22Rv1 (cell line): Measurements from ENCODE around the gene SLC39A9.

Experiments used
- ZFX ChIP-seq: fragments of 450-650 bp; IDR thresholded peaks from 2 replicates; pipeline ENCODE4 v1.6.1; 2017; ENCODE audit warnings: antibody characterized with exemption, borderline replicate concordance
- TF ChIP-seq, protein P1 (sequence below): fragments of 450-650 bp; IDR thresholded peaks from 2 replicates; pipeline ENCODE4 v1.5.1; 2017; ENCODE audit warnings: mild to moderate bottlenecking

DNA sequence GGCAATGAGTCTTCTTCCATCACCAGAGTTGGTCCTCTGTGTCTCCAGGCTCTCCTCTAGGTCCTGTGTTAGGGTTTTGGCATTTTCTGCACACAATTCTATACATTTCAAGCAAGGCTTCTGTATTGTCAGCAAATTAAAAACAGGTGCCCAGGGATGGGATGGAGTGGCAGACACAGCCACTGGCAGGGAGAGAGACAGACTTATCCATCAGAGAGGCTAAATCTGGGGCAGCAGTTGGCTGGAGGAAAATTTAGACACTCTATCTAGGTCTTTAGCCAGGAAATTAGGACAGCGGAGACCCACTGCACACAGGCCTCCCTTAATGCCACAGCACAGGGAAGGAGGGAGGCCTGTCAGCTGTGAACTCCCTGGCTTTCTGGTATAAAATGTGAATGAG lies 106.3 kb downstream of the SLC39A9 start:
- TF ChIP-seq, protein P1, sequence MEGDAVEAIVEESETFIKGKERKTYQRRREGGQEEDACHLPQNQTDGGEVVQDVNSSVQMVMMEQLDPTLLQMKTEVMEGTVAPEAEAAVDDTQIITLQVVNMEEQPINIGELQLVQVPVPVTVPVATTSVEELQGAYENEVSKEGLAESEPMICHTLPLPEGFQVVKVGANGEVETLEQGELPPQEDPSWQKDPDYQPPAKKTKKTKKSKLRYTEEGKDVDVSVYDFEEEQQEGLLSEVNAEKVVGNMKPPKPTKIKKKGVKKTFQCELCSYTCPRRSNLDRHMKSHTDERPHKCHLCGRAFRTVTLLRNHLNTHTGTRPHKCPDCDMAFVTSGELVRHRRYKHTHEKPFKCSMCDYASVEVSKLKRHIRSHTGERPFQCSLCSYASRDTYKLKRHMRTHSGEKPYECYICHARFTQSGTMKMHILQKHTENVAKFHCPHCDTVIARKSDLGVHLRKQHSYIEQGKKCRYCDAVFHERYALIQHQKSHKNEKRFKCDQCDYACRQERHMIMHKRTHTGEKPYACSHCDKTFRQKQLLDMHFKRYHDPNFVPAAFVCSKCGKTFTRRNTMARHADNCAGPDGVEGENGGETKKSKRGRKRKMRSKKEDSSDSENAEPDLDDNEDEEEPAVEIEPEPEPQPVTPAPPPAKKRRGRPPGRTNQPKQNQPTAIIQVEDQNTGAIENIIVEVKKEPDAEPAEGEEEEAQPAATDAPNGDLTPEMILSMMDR, result no peak
- TF ChIP-seq ZFX, result no peak
